SK-N-SH treated with all-trans-retinoic acid at 6 μM for 48 hours (cell line): Measurements from ENCODE around the gene LTBP4.

Experiments
- ATAC-seq: fragments of 200-7000 bp; cut with Tn5 transposase; 3 replicates; pipeline ENCODE4 v1.9.1; 2020; ENCODE audit warnings: mild to moderate bottlenecking, moderate library complexity
- ARNTL ChIP-seq: fragments of 450-650 bp; formaldehyde crosslinking; IDR thresholded peaks from 2 replicates; pipeline ENCODE4 v1.5.0; 2020; ENCODE audit warnings: low read depth, mild to moderate bottlenecking, moderate library complexity, borderline replicate concordance
- BACH2 ChIP-seq: fragments of 250-450 bp; sonication (Bioruptor Pico); IDR thresholded peaks from 2 replicates; pipeline ENCODE4 v1.9.0; 2021; ENCODE audit warnings: mild to moderate bottlenecking, borderline replicate concordance
- CSDC2 ChIP-seq: fragments of 250-450 bp; sonication (Bioruptor Pico); IDR thresholded peaks from 2 replicates; pipeline ENCODE4 v1.5.0; 2020; ENCODE audit warnings: mild to moderate bottlenecking, moderate library complexity
- ESRRG ChIP-seq: fragments of 250-450 bp; sonication (Bioruptor Pico); IDR thresholded peaks from 2 replicates; pipeline ENCODE4 v1.6.1; 2021; ENCODE audit warnings: mild to moderate bottlenecking
- GLIS3 ChIP-seq: fragments of 250-450 bp; sonication (Bioruptor Pico); IDR thresholded peaks from 2 replicates; pipeline ENCODE4 v1.5.0; 2020; ENCODE audit warnings: mild to moderate bottlenecking, moderate library complexity
- OSR1 ChIP-seq: fragments of 250-450 bp; sonication (Bioruptor Pico); IDR thresholded peaks from 2 replicates; pipeline ENCODE4 v1.8.0; 2022; ENCODE audit warnings: moderate library complexity, mild to moderate bottlenecking, inconsistent platforms
- POU6F1 ChIP-seq: fragments of 250-450 bp; sonication (Bioruptor Pico); IDR thresholded peaks from 2 replicates; pipeline ENCODE4 v1.8.0; 2021; ENCODE audit warnings: low read depth, mild to moderate bottlenecking, moderate library complexity, borderline replicate concordance
- PPARA ChIP-seq: fragments of 250-450 bp; sonication (Bioruptor Pico); IDR thresholded peaks from 2 replicates; pipeline ENCODE4 v1.5.0; 2020; ENCODE audit warnings: mild to moderate bottlenecking, borderline replicate concordance
- SNAI2 ChIP-seq: fragments of 250-450 bp; sonication (Bioruptor Pico); IDR thresholded peaks from 2 replicates; pipeline ENCODE4 v1.5.0; 2020; ENCODE audit warnings: mild to moderate bottlenecking, moderate library complexity
- TCF4 ChIP-seq: fragments of 250-450 bp; sonication (Bioruptor Pico); IDR thresholded peaks from 2 replicates; pipeline ENCODE4 v1.8.0; 2021; ENCODE audit warnings: mild to moderate bottlenecking, moderate library complexity, borderline replicate concordance
- TOX ChIP-seq: fragments of 250-450 bp; sonication (Bioruptor Pico); IDR thresholded peaks from 2 replicates; pipeline ENCODE4 v1.8.0; 2021; ENCODE audit warnings: mild to moderate bottlenecking, moderate library complexity, borderline replicate concordance
- TSHZ2 ChIP-seq: fragments of 250-450 bp; sonication (Bioruptor Pico); IDR thresholded peaks from 2 replicates; pipeline ENCODE4 v1.5.0; 2020; ENCODE audit warnings: mild to moderate bottlenecking, moderate library complexity
- ZC3H10 ChIP-seq: fragments of 250-450 bp; sonication (Bioruptor Pico); IDR thresholded peaks from 2 replicates; pipeline ENCODE4 v1.5.1; 2021; ENCODE audit warnings: mild to moderate bottlenecking, moderate library complexity
- ZFP3 ChIP-seq: fragments of 250-450 bp; sonication (Bioruptor Pico); IDR thresholded peaks from 2 replicates; pipeline ENCODE4 v1.5.0; 2020; ENCODE audit warnings: mild to moderate bottlenecking, moderate library complexity
- ZFP30 ChIP-seq: fragments of 450-650 bp; formaldehyde crosslinking; IDR thresholded peaks from 2 replicates; pipeline ENCODE4 v1.5.0; 2022; ENCODE audit warnings: mild to moderate bottlenecking, moderate library complexity
- ZNF565 ChIP-seq: fragments of 450-650 bp; formaldehyde crosslinking; conservative IDR thresholded peaks from 2 replicates; pipeline ENCODE4 v1.5.0; 2020; ENCODE audit warnings: low read depth, mild to moderate bottlenecking, moderate library complexity
- ZNF8 ChIP-seq: fragments of 450-650 bp; formaldehyde crosslinking; IDR thresholded peaks from 2 replicates; pipeline ENCODE4 v1.5.0; 2020; ENCODE audit warnings: mild to moderate bottlenecking, moderate library complexity
- TF ChIP-seq, protein P1 (sequence below): fragments of 250-450 bp; sonication (Bioruptor Pico); IDR thresholded peaks from 2 replicates; pipeline ENCODE4 v1.5.1; 2020; ENCODE audit warnings: low read depth, mild to moderate bottlenecking, moderate library complexity
- TF ChIP-seq, protein P2 (sequence below): fragments of 250-450 bp; sonication (Bioruptor Pico); IDR thresholded peaks from 2 replicates; pipeline ENCODE4 v1.5.1; 2021; ENCODE audit warnings: mild to moderate bottlenecking, moderate library complexity

The LTBP4 gene

GRCh38 chr19:40625406-40626120 is 24.4 kb downstream of the LTBP4 start:
- ATAC-seq: no peak
- no peak for TF ChIP-seq BACH2
- TF ChIP-seq, protein P1, sequence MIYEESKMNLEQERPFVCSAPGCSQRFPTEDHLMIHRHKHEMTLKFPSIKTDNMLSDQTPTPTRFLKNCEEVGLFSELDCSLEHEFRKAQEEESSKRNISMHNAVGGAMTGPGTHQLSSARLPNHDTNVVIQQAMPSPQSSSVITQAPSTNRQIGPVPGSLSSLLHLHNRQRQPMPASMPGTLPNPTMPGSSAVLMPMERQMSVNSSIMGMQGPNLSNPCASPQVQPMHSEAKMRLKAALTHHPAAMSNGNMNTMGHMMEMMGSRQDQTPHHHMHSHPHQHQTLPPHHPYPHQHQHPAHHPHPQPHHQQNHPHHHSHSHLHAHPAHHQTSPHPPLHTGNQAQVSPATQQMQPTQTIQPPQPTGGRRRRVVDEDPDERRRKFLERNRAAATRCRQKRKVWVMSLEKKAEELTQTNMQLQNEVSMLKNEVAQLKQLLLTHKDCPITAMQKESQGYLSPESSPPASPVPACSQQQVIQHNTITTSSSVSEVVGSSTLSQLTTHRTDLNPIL (CRISPR knock-in tag): no peak
- no peak for TF ChIP-seq ZNF8
- TF ChIP-seq, all 23 proteins: peak for 0

DNA sequence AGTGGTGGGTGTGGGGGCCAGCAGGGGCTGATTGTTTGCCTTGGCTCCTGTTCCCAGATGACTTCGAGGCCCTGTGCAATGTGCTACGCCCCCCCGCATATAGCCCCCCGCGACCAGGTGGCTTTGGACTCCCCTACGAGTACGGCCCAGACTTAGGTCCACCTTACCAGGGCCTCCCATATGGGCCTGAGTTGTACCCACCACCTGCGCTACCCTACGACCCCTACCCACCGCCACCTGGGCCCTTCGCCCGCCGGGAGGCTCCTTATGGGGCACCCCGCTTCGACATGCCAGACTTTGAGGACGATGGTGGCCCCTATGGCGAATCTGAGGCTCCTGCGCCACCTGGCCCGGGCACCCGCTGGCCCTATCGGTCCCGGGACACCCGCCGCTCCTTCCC is 25.7 kb downstream of the LTBP4 start:
- TF ChIP-seq ESRRG (CRISPR knock-in tag): no peak
- no peak for TF ChIP-seq PPARA (CRISPR knock-in tag)
- TF ChIP-seq TOX (CRISPR knock-in tag): no peak
- no peak for TF ChIP-seq TSHZ2 (CRISPR knock-in tag)
- TF ChIP-seq, protein P1 (CRISPR knock-in tag): no peak
- no peak for TF ChIP-seq ZNF8
- TF ChIP-seq, protein P2, sequence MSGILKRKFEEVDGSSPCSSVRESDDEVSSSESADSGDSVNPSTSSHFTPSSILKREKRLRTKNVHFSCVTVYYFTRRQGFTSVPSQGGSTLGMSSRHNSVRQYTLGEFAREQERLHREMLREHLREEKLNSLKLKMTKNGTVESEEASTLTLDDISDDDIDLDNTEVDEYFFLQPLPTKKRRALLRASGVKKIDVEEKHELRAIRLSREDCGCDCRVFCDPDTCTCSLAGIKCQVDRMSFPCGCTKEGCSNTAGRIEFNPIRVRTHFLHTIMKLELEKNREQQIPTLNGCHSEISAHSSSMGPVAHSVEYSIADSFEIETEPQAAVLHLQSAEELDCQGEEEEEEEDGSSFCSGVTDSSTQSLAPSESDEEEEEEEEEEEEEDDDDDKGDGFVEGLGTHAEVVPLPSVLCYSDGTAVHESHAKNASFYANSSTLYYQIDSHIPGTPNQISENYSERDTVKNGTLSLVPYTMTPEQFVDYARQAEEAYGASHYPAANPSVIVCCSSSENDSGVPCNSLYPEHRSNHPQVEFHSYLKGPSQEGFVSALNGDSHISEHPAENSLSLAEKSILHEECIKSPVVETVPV (CRISPR knock-in tag): no peak
- TF ChIP-seq POU6F1 (CRISPR knock-in tag): no peak
- TF ChIP-seq ZNF565: no peak
- no peak for TF ChIP-seq ZC3H10
- TF ChIP-seq ZFP3: no peak
- TF ChIP-seq TCF4 (CRISPR knock-in tag): no peak
- TF ChIP-seq SNAI2 (CRISPR knock-in tag): no peak
- TF ChIP-seq OSR1 (CRISPR knock-in tag): no peak
- ATAC-seq: no peak

DNA sequence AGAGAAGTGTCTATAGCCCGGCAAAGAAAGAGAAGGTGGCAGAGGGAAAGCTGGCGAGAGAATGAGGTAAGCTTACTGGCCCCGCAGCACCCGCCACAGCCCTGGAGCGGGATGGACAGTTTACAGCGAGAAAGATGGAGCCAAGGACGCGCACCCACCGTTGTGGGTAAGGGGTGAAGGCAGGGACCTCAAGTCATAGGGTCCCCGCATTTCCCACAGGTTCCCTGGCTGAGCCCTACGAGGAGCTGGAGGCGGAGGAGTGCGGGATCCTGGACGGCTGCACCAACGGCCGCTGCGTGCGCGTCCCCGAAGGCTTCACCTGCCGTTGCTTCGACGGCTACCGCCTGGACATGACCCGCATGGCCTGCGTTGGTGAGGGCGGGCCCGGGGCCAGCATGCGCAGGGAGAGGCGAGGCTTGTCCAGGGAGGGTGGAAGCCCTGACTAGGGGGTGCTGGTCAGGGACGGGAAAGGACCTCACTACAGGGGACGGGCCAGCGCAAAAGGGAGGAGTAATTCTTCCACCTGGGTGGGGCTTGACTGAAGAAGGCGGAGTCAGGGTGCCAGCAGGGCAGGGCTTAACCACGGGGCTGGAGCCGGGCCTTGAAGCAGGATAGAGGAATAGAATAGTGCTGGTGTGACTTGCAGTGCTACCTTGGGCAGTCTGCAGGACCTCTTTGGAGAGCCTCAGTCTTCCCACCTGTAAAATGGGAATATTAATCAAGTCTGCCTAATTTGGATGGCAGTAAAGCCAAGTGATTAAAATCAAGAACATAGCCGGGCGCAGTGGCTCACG is 26.5 kb downstream of the LTBP4 start:
- peak; percentile 31; the same call in 1 of the 3 replicates for ATAC-seq

More for the DNA sequence above, 26.5 kb downstream of the LTBP4 start:
- TF ChIP-seq ZFP30 (CRISPR knock-in tag) (no peak), ZNF8 (no peak), ESRRG (CRISPR knock-in tag) (no peak), CSDC2 (CRISPR knock-in tag) (no peak), TCF4 (CRISPR knock-in tag) (no peak), BACH2 (no peak), SNAI2 (CRISPR knock-in tag) (no peak), TSHZ2 (CRISPR knock-in tag) (no peak), GLIS3 (CRISPR knock-in tag) (no peak), ARNTL (CRISPR knock-in tag) (no peak), PPARA (CRISPR knock-in tag) (no peak), ZNF565 (no peak), ZC3H10 (no peak), OSR1 (CRISPR knock-in tag) (no peak), POU6F1 (CRISPR knock-in tag) (no peak), ZFP3 (no peak)
- TF ChIP-seq, protein P1 (CRISPR knock-in tag): no peak
